Skeletal muscle satellite cell (primary cell): ENCODE measurements around the gene MINK1.
A peak's percentile ranks its signal among the peaks of the same experiment; 100 is the strongest.

ENCODE experiments used
- H3K27me3 ChIP-seq: 2 replicates; pipeline ENCODE4 v1.7.0; 2013; ENCODE audit warnings: low read length; ENCODE audit not compliant: control insufficient read depth, insufficient read depth
- H3K36me3 ChIP-seq: 2 replicates; pipeline ENCODE4 v1.7.0; 2013; ENCODE audit warnings: mild to moderate bottlenecking, control low read depth, low read length; ENCODE audit not compliant: insufficient read depth
- H3K4me1 ChIP-seq: 2 replicates; pipeline ENCODE4 v1.7.0; 2013; ENCODE audit warnings: low read length; ENCODE audit not compliant: control insufficient read depth, insufficient read depth
- H3K4me2 ChIP-seq: 2 replicates; pipeline ENCODE4 v1.7.0; 2013; ENCODE audit warnings: mild to moderate bottlenecking, low read length
- H3K4me3 ChIP-seq: 2 replicates; pipeline ENCODE4 v1.7.0; 2013; ENCODE audit warnings: low read length
- H3K9ac ChIP-seq: 2 replicates; pipeline ENCODE4 v1.7.0; 2013; ENCODE audit warnings: mild to moderate bottlenecking, low read depth, low read length, moderate library complexity
- H3K9me3 ChIP-seq: replicated peaks from 2 replicates; pipeline ENCODE4 v1.7.0; 2013; ENCODE audit warnings: mild to moderate bottlenecking, control low read depth, low read length

The MINK1 gene

GRCh38 chr17:4933646-4934045 lies 100.5 kb downstream of the MINK1 start:
- Histone ChIP-seq H3K9ac (peak overlapping the region; percentile 32), H3K4me2 (peak overlapping the region; percentile 37), H3K4me3 (no peak overlapping the region), H3K4me1 (peaks cover 14% of the 10 kb centered on the region), H3K9me3 (no peaks in the 10 kb centered on the region), H3K27me3 (no peaks in the 10 kb centered on the region), H3K36me3 (peaks cover 21% of the 10 kb centered on the region)

DNA sequence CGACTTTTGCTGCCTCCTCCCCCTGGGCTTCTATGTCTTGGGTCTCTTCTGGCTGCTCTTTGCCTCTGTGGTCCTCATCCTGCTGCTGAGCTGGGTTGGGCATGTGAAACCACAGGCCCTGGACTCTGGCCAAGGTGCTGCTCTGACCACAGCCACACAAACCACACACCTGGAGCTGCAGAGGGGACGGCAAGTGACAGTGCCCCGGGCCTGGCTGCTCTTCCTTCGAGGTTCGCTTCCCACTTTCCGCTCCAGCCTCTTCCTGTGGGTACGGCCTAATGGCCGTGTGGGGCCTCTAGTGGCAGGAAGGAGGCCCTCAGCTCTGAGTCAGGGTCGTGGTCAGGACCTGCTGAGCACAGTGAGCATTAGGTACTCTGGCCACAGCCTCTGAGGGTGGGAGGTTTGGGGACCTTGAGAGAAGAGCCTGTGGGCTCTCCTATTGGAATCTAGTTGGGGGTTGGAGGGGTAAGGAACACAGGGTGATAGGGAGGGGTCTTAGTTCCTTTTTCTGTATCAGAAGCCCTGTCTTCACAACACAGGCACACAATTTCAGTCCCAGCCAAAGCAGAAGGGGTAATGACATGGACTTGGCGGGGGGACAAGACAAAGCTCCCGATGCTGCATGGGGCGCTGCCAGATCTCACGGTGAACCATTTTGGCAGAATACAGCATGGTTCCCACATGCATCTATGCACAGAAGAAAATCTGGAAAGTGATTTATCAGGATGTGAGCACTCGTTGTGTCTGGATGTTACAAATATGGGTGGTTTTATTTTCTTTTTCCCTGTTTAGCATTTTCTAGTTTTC lies 101.2 kb downstream of the MINK1 start:
- H3K4me2 ChIP-seq = peak overlapping the region; percentile 37
- peaks cover 21% of the 10 kb centered on the region for H3K4me1 ChIP-seq
- H3K36me3 ChIP-seq = peaks cover 21% of the 10 kb centered on the region
- H3K27me3 ChIP-seq = no peaks in the 10 kb centered on the region
- H3K4me3 ChIP-seq = no peak overlapping the region
- peak overlapping the region; percentile 32 for H3K9ac ChIP-seq
- H3K9me3 ChIP-seq = no peaks in the 10 kb centered on the region

DNA sequence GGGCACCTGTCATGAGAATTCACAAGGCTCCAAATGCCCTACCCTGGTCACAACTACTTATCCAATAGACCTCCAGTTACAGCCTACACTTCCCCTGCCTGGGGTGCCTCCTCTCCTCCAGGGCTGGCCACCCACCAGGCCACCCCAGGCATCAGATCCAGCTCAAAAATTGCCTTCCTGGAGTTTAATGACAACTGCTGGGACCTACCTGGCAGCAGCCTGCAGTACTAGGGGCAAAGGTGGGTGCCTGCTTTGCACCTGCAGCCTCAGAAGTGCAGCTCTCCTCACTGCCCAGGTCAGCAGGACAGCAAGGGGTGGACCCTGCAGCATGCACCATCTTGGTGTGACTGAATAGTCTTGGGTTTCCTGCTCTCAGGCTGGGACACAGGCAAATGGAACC lies 102.5 kb downstream of the MINK1 start:
- no peaks in the 10 kb centered on the region for H3K27me3 ChIP-seq
- H3K4me3 ChIP-seq = no peak overlapping the region
- peaks cover 21% of the 10 kb centered on the region for H3K4me1 ChIP-seq
- no peaks in the 10 kb centered on the region for H3K9me3 ChIP-seq
- H3K9ac ChIP-seq = no peak overlapping the region
- H3K36me3 ChIP-seq = peaks cover 21% of the 10 kb centered on the region
- H3K4me2 ChIP-seq = no peak overlapping the region

- H3K4me3 ChIP-seq = no peak overlapping the region
- H3K4me1 ChIP-seq = peaks cover 26% of the 10 kb centered on the region
- no peak overlapping the region for H3K9ac ChIP-seq
- no peak overlapping the region for H3K4me2 ChIP-seq
- H3K27me3 ChIP-seq = no peaks in the 10 kb centered on the region
- no peaks in the 10 kb centered on the region for H3K9me3 ChIP-seq
- peaks cover 18% of the 10 kb centered on the region for H3K36me3 ChIP-seq
These were observed 103.3 kb downstream of the MINK1 start for GRCh38 chr17:4936436-4936835.

DNA sequence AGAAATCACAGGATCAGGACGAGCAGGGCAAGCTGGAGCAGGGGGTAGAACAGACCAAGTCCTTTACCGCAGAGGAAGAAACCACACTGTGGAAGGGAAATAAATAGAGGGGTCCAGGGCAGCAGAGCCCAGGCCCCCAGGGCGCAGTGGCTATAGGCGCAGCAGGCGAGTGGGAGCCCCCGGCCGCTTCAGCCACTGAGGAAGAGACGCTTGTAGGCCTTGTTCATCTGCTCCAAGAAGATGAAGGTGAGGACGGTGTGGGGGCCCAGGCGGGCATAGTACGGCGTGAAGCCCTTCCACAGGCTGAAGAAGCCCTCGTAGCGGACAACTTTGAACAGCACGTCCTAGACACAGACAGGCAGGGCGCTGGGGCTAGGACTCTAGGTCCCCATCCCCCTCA lies 104.4 kb downstream of the MINK1 start:
- Histone ChIP-seq H3K4me3 (no peak overlapping the region), H3K4me1 (peaks cover 29% of the 10 kb centered on the region), H3K4me2 (no peak overlapping the region), H3K27me3 (no peaks in the 10 kb centered on the region), H3K9me3 (no peaks in the 10 kb centered on the region), H3K9ac (no peak overlapping the region), H3K36me3 (peaks cover 22% of the 10 kb centered on the region)

DNA sequence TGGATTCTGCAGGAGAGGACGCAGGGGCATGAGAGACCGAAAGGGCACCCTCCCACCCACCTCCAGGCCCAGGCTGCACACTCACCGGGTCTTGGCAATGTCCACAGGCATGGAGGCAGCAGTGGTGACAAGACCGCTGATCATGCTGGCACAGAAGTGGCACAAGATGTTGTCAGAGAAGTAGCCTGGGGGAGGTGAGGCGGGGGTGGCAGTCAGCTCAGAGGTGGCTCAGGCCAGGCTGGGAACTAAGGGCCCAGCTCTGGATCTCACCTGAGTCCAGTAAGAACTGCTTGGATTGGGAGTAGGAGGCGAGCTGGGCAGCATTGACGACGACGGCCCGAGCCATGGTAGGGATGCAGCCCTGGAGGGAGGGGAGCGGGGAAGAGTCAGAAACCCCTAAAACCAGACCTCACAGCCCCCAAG lies 104.9 kb downstream of the MINK1 start:
- no peak overlapping the region for H3K4me3 ChIP-seq
- H3K4me2 ChIP-seq = peak overlapping the region; percentile 99
- peaks cover 32% of the 10 kb centered on the region for H3K4me1 ChIP-seq
- peaks cover 27% of the 10 kb centered on the region for H3K36me3 ChIP-seq
- peak overlapping the region; percentile 94 for H3K9ac ChIP-seq
- H3K9me3 ChIP-seq = no peaks in the 10 kb centered on the region
- no peaks in the 10 kb centered on the region for H3K27me3 ChIP-seq

DNA sequence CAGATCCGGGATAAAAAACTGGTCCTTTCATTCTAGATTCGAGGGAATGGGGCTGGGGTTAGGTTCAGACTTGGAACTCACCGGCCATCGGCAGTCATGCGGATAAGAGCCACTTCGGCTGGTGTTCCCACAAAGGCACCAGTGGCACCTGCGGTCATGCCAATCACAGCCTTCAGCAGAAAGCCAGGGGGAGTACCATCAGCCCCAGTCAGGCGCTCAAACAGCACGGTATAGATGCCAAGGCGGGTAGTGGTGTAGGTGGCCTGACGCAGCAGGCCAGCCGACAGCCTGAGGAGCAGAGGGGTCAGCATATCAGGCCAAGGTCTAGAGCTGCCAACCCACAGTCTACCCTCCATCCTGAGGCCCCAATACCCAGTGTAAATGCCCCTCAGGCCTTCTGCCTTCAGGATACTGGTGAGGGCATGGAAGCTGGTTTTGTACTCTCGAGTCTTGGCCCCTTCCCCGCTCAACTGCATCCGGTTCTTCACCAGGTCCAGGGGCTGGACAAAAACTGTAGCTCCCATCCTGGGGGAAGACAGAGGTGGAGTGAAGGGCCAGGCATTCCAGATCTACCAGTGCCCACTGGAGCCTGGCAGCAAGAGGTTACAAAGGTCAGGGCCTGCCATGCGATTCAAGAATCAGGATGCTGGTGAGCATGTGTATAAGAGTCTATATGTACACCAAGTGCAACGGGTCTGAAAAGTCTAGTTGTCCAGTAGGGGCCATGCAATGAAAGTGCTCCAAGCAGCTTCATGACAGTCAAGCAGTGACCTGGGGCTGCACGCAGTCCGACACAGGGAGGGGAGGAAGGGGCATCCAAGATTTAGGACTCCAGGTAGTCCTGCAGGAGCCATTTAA lies 105.8 kb downstream of the MINK1 start:
- Histone ChIP-seq H3K9ac (peak overlapping the region; percentile 94), H3K4me3 (peak overlapping the region; percentile 90), H3K4me2 (peak overlapping the region; percentile 99), H3K4me1 (peaks cover 36% of the 10 kb centered on the region), H3K27me3 (no peaks in the 10 kb centered on the region), H3K36me3 (peaks cover 35% of the 10 kb centered on the region), H3K9me3 (no peaks in the 10 kb centered on the region)

DNA sequence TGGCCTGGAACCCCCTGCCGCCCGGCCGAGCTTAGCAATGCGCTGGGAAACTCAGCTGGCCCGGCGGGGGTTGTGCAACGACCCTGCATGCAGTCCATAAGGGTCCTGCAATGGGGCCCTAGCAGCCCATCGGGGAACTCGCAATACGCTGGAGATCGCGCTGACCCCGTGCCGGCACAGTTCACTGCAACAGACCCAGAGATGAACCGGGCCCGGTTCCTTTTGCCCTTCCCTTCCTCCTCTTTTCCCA lies 106.3 kb downstream of the MINK1 start:
- H3K36me3 ChIP-seq = peaks cover 41% of the 10 kb centered on the region
- H3K4me1 ChIP-seq = peaks cover 35% of the 10 kb centered on the region
- H3K9ac ChIP-seq = peak overlapping the region; percentile 94
- peak overlapping the region; percentile 99 for H3K4me2 ChIP-seq
- no peaks in the 10 kb centered on the region for H3K9me3 ChIP-seq
- peak overlapping the region; percentile 90 for H3K4me3 ChIP-seq
- no peaks in the 10 kb centered on the region for H3K27me3 ChIP-seq

- Histone ChIP-seq H3K4me2 (peak within 1 kb of the TSS; percentile 99), H3K36me3 (peaks cover 46% of the 10 kb centered on the region), H3K4me1 (peaks cover 38% of the 10 kb centered on the region)
These were observed 106.8 kb downstream of the MINK1 start, which contains the start of the genes RNF167 and SLC25A11 for GRCh38 chr17:4939796-4940554. Gene RNF167 (plus strand): TSS chr17:4940268. CDS start chr17:4940910, 642 bp downstream. Gene SLC25A11 (minus strand): TSS chr17:4940046. CDS start chr17:4939910, 136 bp downstream.

GRCh38 chr17:4940555-4941318 lies 107.6 kb downstream of the MINK1 start:
- Histone ChIP-seq H3K4me3 (peak overlapping the region; percentile 90), H3K4me2 (peak overlapping the region; percentile 99), H3K9me3 (no peaks in the 10 kb centered on the region), H3K27me3 (no peaks in the 10 kb centered on the region), H3K36me3 (peaks cover 52% of the 10 kb centered on the region), H3K4me1 (peaks cover 45% of the 10 kb centered on the region), H3K9ac (peak overlapping the region; percentile 94)

More at GRCh38 chr17:4939796-4940554, 106.8 kb downstream of the MINK1 start, which contains the start of the genes RNF167 and SLC25A11:
- H3K27me3 ChIP-seq = no peaks in the 10 kb centered on the region
- H3K9ac ChIP-seq = peak within 1 kb of the TSS; percentile 94
- peak within 1 kb of the TSS; percentile 90 for H3K4me3 ChIP-seq
- H3K9me3 ChIP-seq = no peaks in the 10 kb centered on the region
